ENCODE data around the gene MRPL28. TPM values are rescaled to one million over a fixed set of nuclear protein-coding genes. Genes with fewer than 3 reads are reported as not detected.

MRPL28 gene
- polyA plus RNA-seq, 3 donors = 68.6 to 88.5 (median 88.1) TPM

- Mint-ChIP-seq H3K9me3 (no peaks in the 10 kb centered on the region), H3K36me3 (peaks cover 37 to 66% of the 10 kb centered on the region in 2 donors), H3K4me3 (peak overlapping the region; percentile 71 to 81), H3K27ac (peak overlapping the region in 1 of 7 donors; percentile 73), H3K4me1 (peaks cover 18% of the 10 kb centered on the region), H3K27me3 (ENCODE audit: low read depth in 3 of 3) (peaks cover 0 to 8% (median 4%) of the 10 kb centered on the region in 3 donors)
- TF ChIP-seq CTCF (IDR thresholded peaks at IDR 0.05) = no peak
- peak overlapping the region; percentile 65 for H2AFZ ChIP-seq (ENCODE audit: insufficient read depth, low read depth, low read length, poor library complexity, severe bottlenecking)
- peak overlapping the region; percentile 79 for H3K4me2 ChIP-seq (replicated peaks; ENCODE audit: extremely low read depth, low read length, poor library complexity, severe bottlenecking)
- no peak overlapping the region for H3K27ac ChIP-seq (ENCODE audit: low read depth in 1 of 2, low read length in 2 of 2)
- H3K36me3 ChIP-seq (replicated peaks in 1 of 2; ENCODE audit: control insufficient read depth in 1 of 2, insufficient read depth in 2 of 2, low read length in 2 of 2) = peaks cover 51 to 67% of the 10 kb centered on the region in 2 donors
- no peak for DNase-seq
- no peaks in the 10 kb centered on the region for H3K9me3 ChIP-seq (replicated peaks in 1 of 2; ENCODE audit: control insufficient read depth in 1 of 2, insufficient read depth in 1 of 2, low read length in 2 of 2)
- peaks cover 3% of the 10 kb centered on the region for H3K79me2 ChIP-seq (ENCODE audit: insufficient read depth, low read length)
- peak overlapping the region in 2 of 3 experiments; percentile 14 to 71 for H3K4me3 ChIP-seq (replicated peaks in 1 of 3; ENCODE audit: low read depth in 2 of 3, low read length in 3 of 3)
- peaks cover 17 to 20% of the 10 kb centered on the region in 2 donors for H3K4me1 ChIP-seq (ENCODE audit: control insufficient read depth in 1 of 2, insufficient read depth in 2 of 2, low read length in 2 of 2)
- intact Hi-C loops (cut with micrococcal nuclease) = no loop called here
- no peaks in the 10 kb centered on the region for H4K20me1 ChIP-seq (ENCODE audit: insufficient read depth, low read length)
- H3K9ac ChIP-seq (ENCODE audit: insufficient read depth, low read length, poor library complexity, severe bottlenecking) = peak overlapping the region; percentile 27
- H3K27me3 ChIP-seq (ENCODE audit: control insufficient read depth in 2 of 2, insufficient read depth in 2 of 2, low read length in 2 of 2) = no peaks in the 10 kb centered on the region
- WGBS (ENCODE audit: insufficient coverage) = 68% methylated on average over 14 of the region's 44 CpGs
These were observed 387 bp downstream of the MRPL28 start for GRCh38 chr16:369866-370436.

- Histone ChIP-seq H3K79me2 (ENCODE audit: insufficient read depth, low read length) (peaks cover 3% of the 10 kb centered on the region), H3K4me1 (ENCODE audit: control insufficient read depth in 1 of 2, insufficient read depth in 2 of 2, low read length in 2 of 2) (peaks cover 17 to 20% of the 10 kb centered on the region in 2 donors), H4K20me1 (ENCODE audit: insufficient read depth, low read length) (no peaks in the 10 kb centered on the region), H3K4me3 (replicated peaks in 1 of 3; ENCODE audit: low read depth in 2 of 3, low read length in 3 of 3) (peak overlapping the region in 1 of 3 experiments; percentile 71), H3K36me3 (replicated peaks in 1 of 2; ENCODE audit: control insufficient read depth in 1 of 2, insufficient read depth in 2 of 2, low read length in 2 of 2) (peaks cover 45 to 61% of the 10 kb centered on the region in 2 donors), H3K9ac (ENCODE audit: insufficient read depth, low read length, poor library complexity, severe bottlenecking) (no peak overlapping the region), H2AFZ (ENCODE audit: insufficient read depth, low read depth, low read length, poor library complexity, severe bottlenecking) (no peak overlapping the region), H3K27ac (ENCODE audit: low read depth in 1 of 2, low read length in 2 of 2) (no peak overlapping the region), H3K4me2 (replicated peaks; ENCODE audit: extremely low read depth, low read length, poor library complexity, severe bottlenecking) (peak overlapping the region; percentile 79), H3K9me3 (replicated peaks in 1 of 2; ENCODE audit: control insufficient read depth in 1 of 2, insufficient read depth in 1 of 2, low read length in 2 of 2) (no peaks in the 10 kb centered on the region), H3K27me3 (ENCODE audit: control insufficient read depth in 2 of 2, insufficient read depth in 2 of 2, low read length in 2 of 2) (no peaks in the 10 kb centered on the region)
- no peak for TF ChIP-seq CTCF (IDR thresholded peaks at IDR 0.05)
- Mint-ChIP-seq H3K27ac (no peak overlapping the region), H3K4me3 (peak overlapping the region; percentile 71 to 81), H3K9me3 (no peaks in the 10 kb centered on the region), H3K4me1 (peaks cover 19% of the 10 kb centered on the region), H3K36me3 (peaks cover 37 to 61% of the 10 kb centered on the region in 2 donors), H3K27me3 (ENCODE audit: low read depth in 3 of 3) (peaks cover 4 to 8% (median 5%) of the 10 kb centered on the region in 3 donors)
- WGBS (ENCODE audit: insufficient coverage) = 91% methylated on average over 19 of the region's 20 CpGs
- intact Hi-C loops (cut with micrococcal nuclease) = no loop called here
- DNase-seq = no peak
These were observed 968 bp downstream of the MRPL28 start for GRCh38 chr16:369275-369865.

All from CD14-positive monocyte (primary cell).